Calu3 (cell line): ENCODE data around the gene ZBTB22. TPM values are rescaled to one million over a fixed set of nuclear protein-coding genes. Genes with fewer than 3 reads are reported as not detected.
"Not testable (repeated sequence)": the region's sequence is repeated elsewhere in the genome, so short reads cannot be mapped to it uniquely, and the experiment has no call there.

Source experiments
- BruUV-seq: library from RNA; stranded (reverse); fragments of 400-500 nt; replicated peaks from 2 replicates; lab custom pipeline; 2021; lab: Mats Ljungman, UMichigan
- CTCF ChIA-PET: fragments of 300-600 bp; sonication (Branson Sonifier 250); formaldehyde crosslinking; loops from one replicate; lab custom pipeline; 2022; ENCODE audit warnings: antibody characterized with exemption; lab: Charles Lee
- DNase-seq: peaks from one replicate; pipeline ENCODE4 v3.0.0; 2022
- H3K27ac Mint-ChIP-seq: one replicate; pipeline ENCODE4 v1.8.0; 2022; ENCODE audit warnings: mixed read lengths; ENCODE audit not compliant: unreplicated experiment
- H3K27me3 Mint-ChIP-seq: one replicate; pipeline ENCODE4 v1.8.0; 2022; ENCODE audit warnings: mixed read lengths; ENCODE audit not compliant: unreplicated experiment
- H3K36me3 Mint-ChIP-seq: one replicate; pipeline ENCODE4 v1.8.0; 2022; ENCODE audit warnings: mild to moderate bottlenecking, moderate library complexity, mixed read lengths; ENCODE audit not compliant: insufficient read depth, unreplicated experiment
- H3K4me1 Mint-ChIP-seq: one replicate; pipeline ENCODE4 v1.8.0; 2022; ENCODE audit warnings: mild to moderate bottlenecking, low read depth, mixed read lengths; ENCODE audit not compliant: unreplicated experiment
- H3K4me3 Mint-ChIP-seq: one replicate; pipeline ENCODE4 v1.8.0; 2022; ENCODE audit warnings: mild to moderate bottlenecking, low read depth, moderate library complexity, mixed read lengths; ENCODE audit not compliant: unreplicated experiment
- H3K9me3 Mint-ChIP-seq: one replicate; pipeline ENCODE4 v1.8.0; 2022; ENCODE audit warnings: low read depth, mixed read lengths; ENCODE audit not compliant: unreplicated experiment
- intact Hi-C: fragments of 100-400 bp; cut with micrococcal nuclease; formaldehyde crosslinking; loops from one replicate; pipeline ENCODE4 v1.10.0; 2022; ENCODE audit not compliant: unreplicated experiment
- total RNA-seq: library from RNA; stranded (reverse); gene quantifications from 2 replicates; pipeline ENCODE4 v1.2.3, GENCODE V29; 2022
- TF ChIP-seq, protein P1 (sequence below): fragments of 200-600 bp; IDR thresholded peaks from one replicate; pipeline ENCODE4 v1.8.0; 2022; ENCODE audit warnings: antibody characterized with exemption; ENCODE audit not compliant: unreplicated experiment

The ZBTB22 gene
- total RNA-seq, 1 experiment from 2014 or later = 22.6 TPM

DNA sequence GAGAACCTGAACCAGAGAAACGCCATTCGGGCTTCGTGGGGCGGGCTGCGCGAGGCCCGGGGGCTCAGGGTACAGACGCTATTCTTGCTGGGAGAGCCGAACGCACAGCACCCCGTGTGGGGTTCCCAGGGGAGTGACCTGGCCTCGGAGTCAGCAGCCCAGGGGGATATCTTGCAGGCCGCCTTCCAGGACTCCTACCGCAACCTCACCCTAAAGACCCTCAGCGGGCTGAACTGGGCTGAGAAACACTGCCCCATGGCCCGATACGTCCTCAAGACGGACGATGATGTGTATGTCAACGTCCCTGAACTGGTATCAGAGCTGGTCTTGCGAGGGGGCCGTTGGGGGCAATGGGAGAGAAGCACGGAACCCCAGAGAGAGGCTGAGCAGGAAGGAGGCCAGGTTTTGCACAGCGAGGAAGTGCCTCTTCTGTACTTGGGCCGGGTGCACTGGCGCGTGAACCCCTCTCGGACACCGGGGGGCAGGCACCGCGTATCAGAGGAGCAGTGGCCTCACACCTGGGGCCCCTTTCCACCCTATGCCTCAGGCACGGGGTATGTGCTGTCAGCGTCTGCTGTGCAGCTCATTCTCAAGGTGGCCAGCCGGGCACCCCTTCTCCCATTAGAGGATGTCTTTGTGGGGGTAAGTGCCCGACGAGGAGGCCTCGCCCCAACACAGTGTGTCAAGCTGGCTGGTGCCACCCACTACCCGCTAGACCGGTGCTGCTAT is 39.7 kb downstream of the ZBTB22 start:
- BruUV-seq = no TSS peak
- no peaks in the 10 kb centered on the region for H3K9me3 Mint-ChIP-seq
- peaks cover 97% of the 10 kb centered on the region for H3K36me3 Mint-ChIP-seq
- H3K4me1 Mint-ChIP-seq = peaks cover 53% of the 10 kb centered on the region
- TF ChIP-seq, protein P1, sequence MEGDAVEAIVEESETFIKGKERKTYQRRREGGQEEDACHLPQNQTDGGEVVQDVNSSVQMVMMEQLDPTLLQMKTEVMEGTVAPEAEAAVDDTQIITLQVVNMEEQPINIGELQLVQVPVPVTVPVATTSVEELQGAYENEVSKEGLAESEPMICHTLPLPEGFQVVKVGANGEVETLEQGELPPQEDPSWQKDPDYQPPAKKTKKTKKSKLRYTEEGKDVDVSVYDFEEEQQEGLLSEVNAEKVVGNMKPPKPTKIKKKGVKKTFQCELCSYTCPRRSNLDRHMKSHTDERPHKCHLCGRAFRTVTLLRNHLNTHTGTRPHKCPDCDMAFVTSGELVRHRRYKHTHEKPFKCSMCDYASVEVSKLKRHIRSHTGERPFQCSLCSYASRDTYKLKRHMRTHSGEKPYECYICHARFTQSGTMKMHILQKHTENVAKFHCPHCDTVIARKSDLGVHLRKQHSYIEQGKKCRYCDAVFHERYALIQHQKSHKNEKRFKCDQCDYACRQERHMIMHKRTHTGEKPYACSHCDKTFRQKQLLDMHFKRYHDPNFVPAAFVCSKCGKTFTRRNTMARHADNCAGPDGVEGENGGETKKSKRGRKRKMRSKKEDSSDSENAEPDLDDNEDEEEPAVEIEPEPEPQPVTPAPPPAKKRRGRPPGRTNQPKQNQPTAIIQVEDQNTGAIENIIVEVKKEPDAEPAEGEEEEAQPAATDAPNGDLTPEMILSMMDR = peak; percentile 15
- peak overlapping the region; percentile 94 for H3K4me3 Mint-ChIP-seq
- no peaks in the 10 kb centered on the region for H3K27me3 Mint-ChIP-seq
- CTCF ChIA-PET = interaction anchor here (0.6 to 2.2 kb wide), 11 partner anchors 9 to 148 kb away, joined by 3 to 14 read pairs (median 4); partner anchors contain the start of genes PFDN6 and WDR46
- H3K27ac Mint-ChIP-seq = peak overlapping the region; percentile 100
- intact Hi-C loops = no loop called here
- DNase-seq = peak; percentile 41

DNA sequence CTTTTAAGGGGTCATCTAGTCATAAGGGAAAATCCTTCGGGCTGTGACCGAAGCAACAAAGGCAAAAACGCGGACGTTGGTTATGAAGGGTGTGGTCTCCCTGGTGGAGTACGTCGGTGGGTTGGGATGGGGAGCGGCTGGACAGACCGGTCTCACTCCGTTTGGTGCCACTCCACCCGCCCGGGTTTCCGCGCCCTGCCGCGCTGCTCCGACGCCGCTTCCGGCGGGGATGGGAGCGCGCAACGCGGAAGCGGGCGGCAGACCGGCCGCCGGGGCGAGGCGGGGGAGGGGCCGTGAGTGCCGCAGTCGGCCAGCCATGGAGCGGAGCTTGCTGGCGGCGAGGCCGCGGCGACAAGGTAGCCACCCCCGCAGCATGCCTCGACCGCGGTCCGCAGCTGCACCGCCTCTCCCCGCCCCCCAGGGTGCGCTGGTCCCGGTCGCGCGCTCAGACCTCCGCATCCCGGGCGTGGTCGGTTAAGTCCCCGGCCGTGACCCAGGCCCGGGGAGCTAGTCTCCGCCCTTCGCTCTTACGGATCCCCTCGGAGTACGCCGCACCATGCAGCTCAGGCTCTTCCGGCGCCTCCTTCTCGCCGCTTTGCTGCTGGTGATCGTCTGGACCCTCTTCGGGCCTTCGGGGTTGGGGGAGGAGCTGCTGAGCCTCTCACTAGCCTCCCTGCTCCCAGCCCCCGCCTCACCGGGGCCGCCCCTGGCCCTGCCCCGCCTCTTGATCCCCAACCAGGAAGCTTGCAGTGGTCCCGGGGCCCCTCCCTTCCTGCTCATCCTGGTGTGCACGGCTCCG is 40.5 kb downstream of the ZBTB22 start, which contains the start of gene B3GALT4:
B3GALT4 (plus strand) TSS at position 260 of the 799 bp plus-strand sequence; CDS start at position 557, 297 bp downstream.
- intact Hi-C loops = no loop called here
- H3K4me3 Mint-ChIP-seq = peak within 1 kb of the TSS; percentile 94
- BruUV-seq = no TSS peak
- peaks cover 60% of the 10 kb centered on the region for H3K4me1 Mint-ChIP-seq
- H3K27me3 Mint-ChIP-seq = peaks cover 5% of the 10 kb centered on the region
- no peaks in the 10 kb centered on the region for H3K9me3 Mint-ChIP-seq
- H3K27ac Mint-ChIP-seq = peak within 1 kb of the TSS; percentile 100
- CTCF ChIA-PET = interaction anchor here (0.6 to 2.2 kb wide), 13 partner anchors 10 to 149 kb away, joined by 3 to 14 read pairs (median 4); partner anchors contain the start of genes PFDN6 and WDR46
- peak; percentile 96 for DNase-seq
- TF ChIP-seq, protein P1 = peak; percentile 74
- H3K36me3 Mint-ChIP-seq = peaks cover 100% of the 10 kb centered on the region

DNA sequence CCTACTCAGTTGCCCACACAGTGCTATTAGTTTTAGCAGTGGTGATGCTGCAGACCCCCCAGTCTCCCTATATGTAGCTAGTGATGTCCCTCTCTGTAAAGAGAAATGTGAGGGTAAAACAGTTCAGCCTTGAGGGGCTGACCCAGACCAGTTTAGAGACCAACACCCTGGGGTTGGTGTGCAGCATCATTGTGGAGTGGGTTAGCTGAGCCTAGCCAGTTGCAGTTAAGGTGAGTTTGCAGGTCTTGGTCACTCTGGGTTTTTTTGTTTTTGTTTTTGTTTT is 41.0 kb downstream of the ZBTB22 start:
- no TSS peak for BruUV-seq
- no peaks in the 10 kb centered on the region for H3K9me3 Mint-ChIP-seq
- peaks cover 65% of the 10 kb centered on the region for H3K4me1 Mint-ChIP-seq
- TF ChIP-seq, protein P1 = no peak
- peak overlapping the region; percentile 94 for H3K4me3 Mint-ChIP-seq
- no peak for DNase-seq
- CTCF ChIA-PET = interaction anchor here (1.0 to 2.2 kb wide), 6 partner anchors 13 to 149 kb away, joined by 3 to 14 read pairs (median 7); partner anchors contain the start of genes PFDN6 and WDR46
- peaks cover 100% of the 10 kb centered on the region for H3K36me3 Mint-ChIP-seq
- H3K27me3 Mint-ChIP-seq = peaks cover 10% of the 10 kb centered on the region
- intact Hi-C loops = no loop called here
- H3K27ac Mint-ChIP-seq = peak overlapping the region; percentile 100

DNA sequence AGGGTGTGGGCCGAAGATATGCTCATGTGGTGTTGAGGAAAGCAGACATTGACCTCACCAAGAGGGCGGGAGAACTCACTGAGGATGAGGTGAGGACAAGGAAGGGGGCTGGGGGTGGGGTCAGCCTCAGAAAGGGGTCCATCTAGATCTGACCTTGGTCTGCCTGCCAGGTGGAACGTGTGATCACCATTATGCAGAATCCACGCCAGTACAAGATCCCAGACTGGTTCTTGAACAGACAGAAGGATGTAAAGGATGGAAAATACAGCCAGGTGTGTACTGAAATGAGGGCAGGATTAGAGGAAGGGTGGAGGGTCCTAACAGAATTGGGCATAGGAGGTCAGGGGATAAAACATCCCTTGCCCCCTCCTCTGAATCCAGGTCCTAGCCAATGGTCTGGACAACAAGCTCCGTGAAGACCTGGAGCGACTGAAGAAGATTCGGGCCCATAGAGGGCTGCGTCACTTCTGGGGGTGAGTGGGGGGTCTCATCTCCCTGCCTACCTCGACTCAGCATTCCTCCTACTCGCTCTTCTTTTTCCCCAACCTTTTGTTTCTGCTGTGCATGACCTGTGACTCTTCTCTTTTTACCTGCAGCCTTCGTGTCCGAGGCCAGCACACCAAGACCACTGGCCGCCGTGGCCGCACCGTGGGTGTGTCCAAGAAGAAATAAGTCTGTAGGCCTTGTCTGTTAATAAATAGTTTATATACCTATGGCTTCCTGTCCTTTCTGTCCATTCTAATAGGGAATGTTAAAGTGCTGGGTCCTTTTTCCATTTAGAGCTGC is 41.6 kb downstream of the ZBTB22 start:
- BruUV-seq = TSS peak; percentile 20
- Mint-ChIP-seq H3K27ac (peak overlapping the region; percentile 100), H3K36me3 (peaks cover 100% of the 10 kb centered on the region), H3K4me3 (peak overlapping the region; percentile 94), H3K4me1 (peaks cover 65% of the 10 kb centered on the region), H3K27me3 (peaks cover 13% of the 10 kb centered on the region)
- H3K9me3 Mint-ChIP-seq, intact Hi-C loops, DNase-seq: not testable (repeated sequence)
- CTCF ChIA-PET = interaction anchor here (1.6 to 1.8 kb wide), 3 partner anchors 14 to 28 kb away, joined by 3 to 10 read pairs (median 10); partner anchors contain the start of genes PFDN6 and WDR46
